HUES48 (cell line): ENCODE results near the gene ELMOD3.

Source experiments
- H3K27ac ChIP-seq: one replicate; pipeline ENCODE4 v1.7.0; 2013; ENCODE audit warnings: low read depth, low read length, inconsistent platforms
- H3K27me3 ChIP-seq: 2 replicates; pipeline ENCODE4 v1.6.1; 2013; ENCODE audit warnings: mild to moderate bottlenecking, low read length; ENCODE audit not compliant: control insufficient read depth, insufficient read depth
- H3K36me3 ChIP-seq: 2 replicates; pipeline ENCODE4 v1.6.1; 2013; ENCODE audit warnings: low read length; ENCODE audit not compliant: control insufficient read depth, insufficient read depth
- H3K4me1 ChIP-seq: 2 replicates; pipeline ENCODE4 v1.6.1; 2013; ENCODE audit warnings: mild to moderate bottlenecking, low read length; ENCODE audit not compliant: control insufficient read depth, insufficient read depth
- H3K4me3 ChIP-seq: 2 replicates; pipeline ENCODE4 v1.5.1; 2013; ENCODE audit warnings: mild to moderate bottlenecking, low read depth, low read length
- H3K9ac ChIP-seq: 2 replicates; pipeline ENCODE4 v1.6.1; 2013; ENCODE audit warnings: mild to moderate bottlenecking, low read depth, low read length, moderate library complexity
- H3K9me3 ChIP-seq: 2 replicates; pipeline ENCODE4 v1.6.1; 2013; ENCODE audit warnings: low read length; ENCODE audit not compliant: control insufficient read depth, insufficient read depth

The ELMOD3 gene

DNA sequence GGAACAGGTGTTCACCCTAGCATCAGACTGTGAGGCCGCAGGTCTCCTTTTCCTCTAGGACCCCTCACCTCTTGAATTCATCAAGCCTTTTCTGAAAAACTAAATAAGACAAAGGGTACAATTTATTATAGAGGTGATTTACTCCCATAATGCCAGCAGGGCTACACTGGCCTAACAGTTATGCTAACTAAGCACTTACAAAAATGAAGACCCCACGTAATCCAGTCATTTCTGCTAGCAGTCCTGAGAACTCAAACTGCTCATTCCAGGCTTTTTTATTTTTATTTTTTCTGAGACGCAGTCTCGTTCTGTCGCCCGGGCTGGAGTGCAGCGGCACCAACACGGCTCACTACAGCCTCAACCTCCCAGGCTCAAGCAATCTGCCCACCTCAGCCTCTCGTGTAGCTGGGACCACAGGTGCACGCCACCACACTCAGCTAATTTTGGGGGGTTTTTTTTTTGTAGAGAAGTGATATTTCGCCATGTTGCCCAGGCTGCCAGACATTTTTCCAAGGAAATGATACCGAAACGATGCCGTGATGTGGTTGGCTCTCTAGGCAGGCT, 41.4 kb downstream of the ELMOD3 start:
- Histone ChIP-seq H3K36me3 (peaks cover 36% of the 10 kb centered on the region), H3K27ac (no peak overlapping the region), H3K9me3 (no peaks in the 10 kb centered on the region), H3K9ac (no peak overlapping the region), H3K4me1 (no peaks in the 10 kb centered on the region), H3K4me3 (no peak overlapping the region), H3K27me3 (no peaks in the 10 kb centered on the region)

GRCh38 chr2:85396531-85397470, 42.2 kb downstream of the ELMOD3 start:
- H3K9ac ChIP-seq, result no peak overlapping the region
- H3K4me3 ChIP-seq, result no peak overlapping the region

DNA sequence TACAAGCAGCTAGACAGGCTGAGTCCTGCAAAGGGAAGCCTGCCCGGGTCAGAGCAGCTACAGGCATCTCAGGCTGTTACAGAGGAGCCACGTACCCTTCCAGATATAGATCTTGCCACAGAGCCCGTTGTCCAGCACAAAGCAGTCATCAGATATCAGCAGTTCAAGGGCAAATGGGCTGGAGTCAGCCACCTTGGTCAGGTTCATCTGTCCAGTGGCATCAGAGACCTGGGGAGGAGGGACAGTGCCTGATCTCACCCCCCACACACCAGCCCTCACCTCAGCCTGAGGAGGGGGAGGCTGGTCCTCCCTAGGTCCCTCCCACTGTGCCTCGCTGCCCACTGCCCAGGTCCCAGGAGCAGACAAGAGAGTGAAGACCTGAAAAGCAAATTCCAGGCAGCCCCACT, 43.4 kb downstream of the ELMOD3 start:
- Histone ChIP-seq H3K4me1 (no peaks in the 10 kb centered on the region), H3K9me3 (no peaks in the 10 kb centered on the region), H3K4me3 (no peak overlapping the region), H3K36me3 (peaks cover 37% of the 10 kb centered on the region), H3K27ac (no peak overlapping the region), H3K9ac (no peak overlapping the region), H3K27me3 (no peaks in the 10 kb centered on the region)

More at GRCh38 chr2:85396531-85397470, 42.2 kb downstream of the ELMOD3 start:
- H3K4me1 ChIP-seq, result no peaks in the 10 kb centered on the region
- no peak overlapping the region for H3K27ac ChIP-seq
- no peaks in the 10 kb centered on the region for H3K27me3 ChIP-seq
- H3K9me3 ChIP-seq, result no peaks in the 10 kb centered on the region
- H3K36me3 ChIP-seq, result peaks cover 37% of the 10 kb centered on the region

DNA sequence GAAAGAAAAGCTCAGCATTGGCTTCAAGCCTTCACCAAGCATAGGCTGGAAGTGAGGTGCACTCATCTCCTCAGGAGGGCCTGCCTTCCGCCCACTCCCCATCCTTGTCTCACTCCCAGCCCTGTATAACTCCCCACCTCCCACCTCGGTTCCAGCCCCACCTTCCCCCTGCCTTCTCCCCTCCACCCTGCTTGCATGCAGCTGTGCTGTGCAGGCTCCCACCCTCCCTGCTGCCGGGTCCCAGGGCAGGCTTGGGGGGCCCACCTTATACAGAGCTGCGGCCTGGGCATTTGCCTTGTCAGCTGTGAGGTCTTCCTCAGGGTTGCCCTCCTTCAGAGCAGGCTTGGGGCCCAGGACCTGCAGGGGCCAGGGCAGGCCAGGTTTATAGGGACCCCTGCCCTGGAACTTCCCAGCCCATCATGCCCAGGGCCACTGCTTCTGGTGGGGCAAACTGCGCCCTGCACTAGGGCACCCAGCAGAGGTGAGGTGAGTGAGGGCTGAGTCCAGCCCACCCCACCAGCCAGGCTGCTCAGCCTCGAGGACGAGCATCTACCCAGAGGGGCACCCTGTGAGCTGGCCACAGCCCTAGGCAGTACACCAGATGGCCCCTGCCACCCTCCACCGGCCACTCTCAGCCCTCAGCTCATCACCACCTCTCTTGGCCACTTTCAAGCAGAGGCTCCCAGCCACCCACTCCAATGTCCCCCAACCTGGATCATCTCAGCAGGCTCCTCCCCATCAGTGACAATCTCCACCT, 44.0 kb downstream of the ELMOD3 start:
- H3K27me3 ChIP-seq, result no peaks in the 10 kb centered on the region
- no peak overlapping the region for H3K9ac ChIP-seq
- no peaks in the 10 kb centered on the region for H3K4me1 ChIP-seq
- peaks cover 37% of the 10 kb centered on the region for H3K36me3 ChIP-seq
- H3K4me3 ChIP-seq, result no peak overlapping the region
- no peaks in the 10 kb centered on the region for H3K9me3 ChIP-seq
- no peak overlapping the region for H3K27ac ChIP-seq

- H3K27ac ChIP-seq, result no peak overlapping the region
- H3K4me3 ChIP-seq, result no peak overlapping the region
- peaks cover 37% of the 10 kb centered on the region for H3K36me3 ChIP-seq
- peaks cover 3% of the 10 kb centered on the region; the same call in 1 of the 2 replicates for H3K9me3 ChIP-seq
- no peaks in the 10 kb centered on the region for H3K27me3 ChIP-seq
- H3K4me1 ChIP-seq, result no peaks in the 10 kb centered on the region
- H3K9ac ChIP-seq, result no peak overlapping the region
These were observed 44.5 kb downstream of the ELMOD3 start for GRCh38 chr2:85399183-85399455.

DNA sequence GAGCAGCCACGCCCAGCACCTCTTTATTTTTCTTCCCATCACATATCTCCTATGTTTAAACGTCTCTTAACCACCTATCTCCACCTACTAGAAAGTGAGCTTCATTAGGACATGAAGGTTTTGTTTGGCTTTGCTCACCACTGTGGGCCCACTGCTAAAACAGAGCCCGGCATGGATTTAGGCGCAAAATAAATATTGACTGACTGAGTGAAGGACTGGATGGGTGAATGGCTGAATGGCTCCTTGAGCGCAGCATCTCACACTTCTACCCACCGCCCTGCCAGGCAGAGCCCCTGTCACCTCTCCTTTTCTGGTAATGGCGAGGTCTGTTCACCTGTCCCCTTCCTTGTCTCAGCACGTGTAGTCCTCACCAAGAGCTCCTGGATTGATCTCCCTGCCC, 45.5 kb downstream of the ELMOD3 start:
- no peak overlapping the region for H3K9ac ChIP-seq

DNA sequence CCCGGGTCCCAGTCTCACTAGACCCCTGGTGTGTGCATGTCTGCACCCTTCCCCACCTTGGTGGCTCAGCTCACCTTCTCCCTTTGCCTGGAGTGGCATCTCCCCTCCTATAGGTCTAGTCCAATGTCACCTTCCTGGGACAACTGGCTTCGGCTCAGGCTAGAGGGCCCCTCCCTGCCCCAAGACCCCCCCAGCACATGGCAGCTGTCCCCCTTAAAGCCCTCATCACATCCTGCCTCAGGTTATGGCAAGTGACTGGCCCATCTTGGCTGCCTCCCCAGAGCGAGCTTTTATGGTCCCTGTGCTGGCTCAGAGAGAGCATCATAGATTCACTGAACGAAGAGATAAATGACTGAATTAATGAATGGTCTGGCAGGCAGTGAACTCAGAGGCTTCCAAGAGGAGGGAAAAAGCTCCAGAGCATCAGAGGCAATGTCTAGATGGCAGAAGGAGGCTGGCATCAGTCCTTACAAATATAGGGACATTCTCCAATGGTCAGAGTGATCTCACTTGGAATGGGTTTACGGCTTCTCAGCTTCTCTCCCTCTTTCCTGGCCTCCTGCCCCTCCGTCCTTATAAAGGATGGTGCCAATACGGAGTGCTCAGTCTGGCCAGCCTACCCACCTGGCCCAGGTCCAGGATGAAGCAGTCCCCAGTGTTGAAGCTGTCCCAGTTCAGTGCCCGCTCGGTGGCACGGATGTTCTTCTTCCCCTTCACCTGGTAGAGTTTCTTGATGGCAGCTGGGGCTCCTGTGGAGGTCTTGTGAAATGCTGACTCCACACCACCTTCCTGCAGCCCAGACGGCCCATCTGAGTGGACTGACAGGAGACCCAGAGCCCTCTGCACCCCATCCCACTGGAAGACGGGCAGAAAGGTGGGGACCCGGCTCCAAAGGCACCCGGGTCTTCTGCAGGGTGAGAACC, 46.2 kb downstream of the ELMOD3 start:
- Histone ChIP-seq H3K27ac (no peak overlapping the region), H3K27me3 (no peaks in the 10 kb centered on the region), H3K4me3 (no peak overlapping the region), H3K9ac (no peak overlapping the region), H3K4me1 (peaks cover 6% of the 10 kb centered on the region; the same call in 1 of the 2 replicates), H3K9me3 (peaks cover 3% of the 10 kb centered on the region; the same call in 1 of the 2 replicates), H3K36me3 (peaks cover 30% of the 10 kb centered on the region)

More for the DNA sequence above, 45.5 kb downstream of the ELMOD3 start:
- Histone ChIP-seq H3K27ac (no peak overlapping the region), H3K36me3 (peaks cover 34% of the 10 kb centered on the region), H3K9me3 (peaks cover 3% of the 10 kb centered on the region; the same call in 1 of the 2 replicates), H3K4me3 (no peak overlapping the region), H3K4me1 (no peaks in the 10 kb centered on the region), H3K27me3 (no peaks in the 10 kb centered on the region)

GRCh38 chr2:85401464-85401805, 46.9 kb downstream of the ELMOD3 start:
- H3K9me3 ChIP-seq, result peaks cover 3% of the 10 kb centered on the region; the same call in 1 of the 2 replicates
- peaks cover 28% of the 10 kb centered on the region for H3K36me3 ChIP-seq
- no peak overlapping the region for H3K9ac ChIP-seq
- no peak overlapping the region for H3K27ac ChIP-seq
- peaks cover 6% of the 10 kb centered on the region; the same call in 1 of the 2 replicates for H3K4me1 ChIP-seq
- H3K4me3 ChIP-seq, result no peak overlapping the region
- H3K27me3 ChIP-seq, result no peaks in the 10 kb centered on the region

GRCh38 chr2:85401844-85402243, 47.3 kb downstream of the ELMOD3 start:
- H3K27me3 ChIP-seq, result no peaks in the 10 kb centered on the region
- H3K36me3 ChIP-seq, result peaks cover 24% of the 10 kb centered on the region
- no peak overlapping the region for H3K27ac ChIP-seq
- H3K9me3 ChIP-seq, result peaks cover 3% of the 10 kb centered on the region; the same call in 1 of the 2 replicates
- peaks cover 6% of the 10 kb centered on the region; the same call in 1 of the 2 replicates for H3K4me1 ChIP-seq
- H3K9ac ChIP-seq, result no peak overlapping the region
- no peak overlapping the region for H3K4me3 ChIP-seq
